ENCODE data around the gene PRDM2.
"Not testable (repeated sequence)": the region's sequence is repeated elsewhere in the genome, so short reads cannot be mapped to it uniquely, and the experiment has no call there.

PRDM2 gene

GRCh38 chr1:13699936-13700520 lies at the start of gene PRDM2:
PRDM2 (plus strand) TSS chr1:13700188; CDS start chr1:13715606, 15,418 bp downstream.
- no peak for DNase-seq

- no peak for DNase-seq
These were observed 48.7 kb upstream of the PRDM2 start for GRCh38 chr1:13651279-13651678.

- DNase-seq, result no peak
These were observed 47.8 kb upstream of the PRDM2 start for GRCh38 chr1:13652238-13652637.

GRCh38 chr1:13661539-13661938 lies 38.4 kb upstream of the PRDM2 start:
- peak; percentile 69 for DNase-seq

GRCh38 chr1:13662493-13662892 lies 37.5 kb upstream of the PRDM2 start:
- peak; percentile 21 for DNase-seq

GRCh38 chr1:13663969-13664368 lies 36.0 kb upstream of the PRDM2 start:
- DNase-seq, result no peak

GRCh38 chr1:13664451-13664850 lies 35.5 kb upstream of the PRDM2 start:
- DNase-seq, result no peak

- peak; percentile 63 for DNase-seq
These were observed 33.7 kb upstream of the PRDM2 start for GRCh38 chr1:13666317-13666716.

GRCh38 chr1:13667691-13668090 lies 32.3 kb upstream of the PRDM2 start:
- DNase-seq, result no peak

GRCh38 chr1:13674377-13674776 lies 25.6 kb upstream of the PRDM2 start:
- DNase-seq, result no peak

GRCh38 chr1:13675151-13675651 lies 24.8 kb upstream of the PRDM2 start:
- DNase-seq, result no peak

GRCh38 chr1:13677896-13678295 lies 22.1 kb upstream of the PRDM2 start:
- DNase-seq, result no peak

GRCh38 chr1:13679651-13680050 lies 20.3 kb upstream of the PRDM2 start:
- no peak for DNase-seq

- DNase-seq, result not testable (repeated sequence)
These were observed 19.4 kb upstream of the PRDM2 start for GRCh38 chr1:13680609-13681008.

GRCh38 chr1:13681921-13682320 lies 18.1 kb upstream of the PRDM2 start:
- no peak for DNase-seq

- DNase-seq, result peak; percentile 63
These were observed 17.5 kb upstream of the PRDM2 start for GRCh38 chr1:13682444-13682843.

- no peak for DNase-seq
These were observed 16.8 kb upstream of the PRDM2 start for GRCh38 chr1:13683206-13683605.

GRCh38 chr1:13687151-13687715 lies 12.8 kb upstream of the PRDM2 start:
- DNase-seq, result no peak

GRCh38 chr1:13693094-13693493 lies 6.9 kb upstream of the PRDM2 start:
- DNase-seq, result not testable (repeated sequence)

GRCh38 chr1:13694886-13695684 lies 4.9 kb upstream of the PRDM2 start:
- no peak for DNase-seq

GRCh38 chr1:13697738-13698137 lies 2.2 kb upstream of the PRDM2 start:
- DNase-seq, result no peak

GRCh38 chr1:13699510-13699909 lies 478 bp upstream of the PRDM2 start:
- DNase-seq, result no peak

- no peak for DNase-seq
These were observed 708 bp downstream of the PRDM2 start for GRCh38 chr1:13700521-13701270.

Data from NCI-H524 treated with DMSO at 0.1 percent for 48 hours (cell line).